CD4-positive, alpha-beta T cell treated with Interleukin-21 for 1 hour (primary cell): ENCODE measurements around the gene SYNJ2.

ENCODE experiments used
- DNase-seq: peaks from one replicate; pipeline ENCODE4 v3.0.0-alpha.2; 2020

The SYNJ2 gene

GRCh38 chr6:157999168-158000051, 17.7 kb downstream of the SYNJ2 start:
- DNase-seq, result no peak

GRCh38 chr6:158000530-158001307, 19.1 kb downstream of the SYNJ2 start:
- DNase-seq, result no peak

GRCh38 chr6:158002249-158002950, 20.7 kb downstream of the SYNJ2 start:
- no peak for DNase-seq

GRCh38 chr6:158002951-158003853, 21.5 kb downstream of the SYNJ2 start:
- no peak for DNase-seq

GRCh38 chr6:158003910-158004700, 22.4 kb downstream of the SYNJ2 start:
- no peak for DNase-seq

- DNase-seq, result no peak
These were observed 23.0 kb downstream of the SYNJ2 start for GRCh38 chr6:158004701-158005095.

- no peak for DNase-seq
These were observed 24.0 kb downstream of the SYNJ2 start for GRCh38 chr6:158005626-158006180.

- DNase-seq, result no peak
These were observed 24.7 kb downstream of the SYNJ2 start for GRCh38 chr6:158006331-158006730.

GRCh38 chr6:158006821-158007570, 25.3 kb downstream of the SYNJ2 start:
- no peak for DNase-seq

- DNase-seq, result no peak
These were observed 27.1 kb downstream of the SYNJ2 start for GRCh38 chr6:158008864-158009113.

GRCh38 chr6:158009114-158009891, 27.6 kb downstream of the SYNJ2 start:
- DNase-seq, result peak; percentile 32

GRCh38 chr6:158009935-158010585, 28.4 kb downstream of the SYNJ2 start:
- DNase-seq, result no peak

- no peak for DNase-seq
These were observed 29.2 kb downstream of the SYNJ2 start for GRCh38 chr6:158010591-158011477.

- no peak for DNase-seq
These were observed 29.8 kb downstream of the SYNJ2 start for GRCh38 chr6:158011478-158011920.

GRCh38 chr6:158011980-158012566, 30.4 kb downstream of the SYNJ2 start:
- DNase-seq, result no peak

GRCh38 chr6:158013904-158014504, 32.3 kb downstream of the SYNJ2 start:
- no peak for DNase-seq

GRCh38 chr6:158014505-158015187, 33.0 kb downstream of the SYNJ2 start:
- no peak for DNase-seq
